DMS53 treated with DMSO at 0.1 percent for 48 hours (cell line): ENCODE measurements around the gene NDUFA12.
"Not testable (repeated sequence)": the region's sequence is repeated elsewhere in the genome, so short reads cannot be mapped to it uniquely, and the experiment has no call there.

Experiments
- DNase-seq: peaks from one replicate; lab custom pipeline; 2025; ENCODE audit not compliant: unreplicated experiment; lab: John Stamatoyannopoulos, UW

The NDUFA12 gene

DNA sequence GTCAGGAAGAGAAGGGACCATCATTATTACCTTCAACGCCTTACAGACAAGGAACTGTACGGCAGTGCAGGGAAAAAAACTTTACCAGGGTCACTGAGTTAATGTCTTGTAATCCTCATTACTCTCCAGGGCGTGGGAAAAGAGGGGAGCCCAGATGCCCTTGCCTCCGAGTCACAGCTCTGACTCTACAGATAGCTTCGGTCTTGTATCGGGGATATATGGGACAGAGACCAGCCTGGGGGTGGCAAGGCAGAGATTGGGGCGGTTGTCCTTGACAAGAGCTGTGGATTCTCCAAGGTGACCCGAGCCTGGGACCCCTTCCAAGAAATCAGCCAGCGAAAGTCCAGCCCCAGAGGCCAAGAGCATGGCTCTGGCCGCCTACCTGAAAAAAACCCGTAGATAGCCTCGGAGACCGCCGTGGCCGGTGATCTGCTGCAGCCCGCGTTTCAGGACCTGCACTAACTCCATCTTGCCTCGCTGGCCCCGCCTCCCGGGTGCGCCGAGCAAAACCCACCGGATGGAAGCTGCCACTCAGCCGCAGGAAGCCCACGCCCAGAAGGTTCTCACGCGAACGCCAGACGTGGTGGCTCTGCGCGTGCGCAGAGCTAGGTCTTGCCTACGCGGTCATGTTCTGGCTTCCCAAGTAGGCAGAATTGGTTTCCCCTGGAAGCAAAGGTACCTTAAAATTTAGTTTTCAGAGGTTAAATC, at the start of gene NDUFA12:
Gene NDUFA12, minus strand, starts transcription at position 485 of the 708 bp plus-strand sequence. Its CDS starts 17 bp downstream, at position 468.
- peak; percentile 99 for DNase-seq

DNA sequence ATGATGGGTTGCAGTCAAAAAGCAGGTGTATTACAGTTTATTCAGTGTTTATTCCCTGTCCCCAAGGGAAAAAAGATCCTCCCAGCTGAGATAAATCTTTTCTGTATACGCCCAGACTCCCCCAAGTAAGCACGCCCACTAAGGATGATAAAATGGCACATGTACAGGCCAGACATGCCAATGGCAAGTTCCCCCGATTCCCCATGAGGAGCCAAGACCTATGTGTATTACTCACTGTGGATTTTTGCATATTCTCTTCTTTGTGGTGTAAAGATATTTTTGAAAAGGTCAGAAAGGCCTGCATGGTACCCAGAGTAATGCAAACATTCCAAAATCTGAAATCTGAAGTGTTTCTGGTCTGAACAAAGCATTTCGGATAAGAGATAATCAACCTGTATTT, 47.7 kb upstream of the NDUFA12 start:
- DNase-seq, result no peak

DNA sequence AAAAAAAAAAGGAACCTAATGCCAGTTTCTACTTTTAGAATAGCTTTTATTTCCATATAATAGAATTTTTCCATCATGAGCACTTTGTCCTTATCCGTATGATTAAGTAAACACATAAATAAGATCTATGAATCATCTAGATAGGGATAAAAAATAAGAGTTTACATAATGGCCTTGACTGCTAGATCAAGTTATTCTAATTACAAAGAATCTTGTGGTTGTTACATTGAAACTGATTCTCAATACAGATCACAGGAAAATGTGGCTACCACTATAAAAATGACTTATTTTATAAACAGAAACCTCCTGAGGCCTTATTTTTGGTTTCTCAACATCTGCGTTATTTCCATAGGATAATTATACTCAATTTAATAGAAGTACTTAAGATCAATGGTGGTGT, 34.4 kb upstream of the NDUFA12 start:
- DNase-seq, result no peak

DNA sequence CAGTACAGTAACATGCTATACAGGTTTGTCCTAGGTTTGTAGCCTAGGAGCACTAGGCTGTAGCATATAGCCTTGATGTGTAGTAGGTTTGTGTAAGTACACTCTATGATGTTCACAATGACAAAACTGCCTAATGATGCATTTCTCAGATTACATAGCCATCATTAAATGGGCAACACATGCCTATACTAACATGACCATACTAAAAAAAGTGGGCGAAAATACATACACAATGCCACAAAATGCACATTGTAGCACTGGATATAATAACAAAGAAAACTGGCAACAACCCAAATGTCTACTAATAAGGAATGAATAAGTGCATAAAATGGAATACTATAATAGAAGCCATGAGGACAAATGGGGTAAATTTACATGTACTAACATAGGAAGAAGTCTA, 31.3 kb upstream of the NDUFA12 start:
- no peak for DNase-seq

DNA sequence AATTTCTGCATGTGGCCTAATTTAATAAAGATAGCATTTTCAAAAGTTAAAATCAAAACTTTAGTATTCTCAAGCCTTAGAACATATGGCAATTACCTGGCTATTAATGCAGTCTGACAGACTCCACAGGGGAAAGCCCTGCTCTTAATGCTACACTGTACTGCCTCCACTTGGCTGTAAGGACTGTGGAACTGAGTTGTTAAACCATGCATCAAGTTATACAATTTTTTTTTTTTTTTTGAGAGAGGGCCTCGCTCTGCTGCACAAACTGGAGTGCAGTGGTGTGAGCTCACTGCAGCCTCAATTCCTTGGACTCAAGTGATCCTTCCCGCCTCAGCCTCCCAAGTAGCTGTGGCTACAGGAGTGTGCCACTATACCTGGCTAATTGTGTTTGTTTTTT, 19.0 kb upstream of the NDUFA12 start:
- DNase-seq, result no peak

DNA sequence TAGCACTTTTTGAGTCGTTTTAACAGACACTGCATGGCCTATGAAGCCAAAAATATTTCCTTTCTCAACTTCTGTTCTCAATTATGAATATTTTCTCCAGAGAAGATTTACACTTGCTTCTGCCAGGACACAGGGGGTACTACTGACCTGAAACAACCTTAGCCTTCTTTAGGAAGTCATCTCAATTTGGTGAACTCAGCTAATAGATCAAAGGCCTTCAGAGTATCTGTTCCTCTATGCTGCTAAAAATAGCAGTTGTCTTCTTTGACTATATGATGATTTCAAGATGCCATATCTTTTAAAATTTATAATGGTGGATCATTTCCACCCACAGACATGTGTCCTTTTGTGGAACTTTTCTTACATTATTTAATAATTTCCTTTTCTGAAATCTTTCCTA, 14.0 kb upstream of the NDUFA12 start:
- DNase-seq, result no peak

DNA sequence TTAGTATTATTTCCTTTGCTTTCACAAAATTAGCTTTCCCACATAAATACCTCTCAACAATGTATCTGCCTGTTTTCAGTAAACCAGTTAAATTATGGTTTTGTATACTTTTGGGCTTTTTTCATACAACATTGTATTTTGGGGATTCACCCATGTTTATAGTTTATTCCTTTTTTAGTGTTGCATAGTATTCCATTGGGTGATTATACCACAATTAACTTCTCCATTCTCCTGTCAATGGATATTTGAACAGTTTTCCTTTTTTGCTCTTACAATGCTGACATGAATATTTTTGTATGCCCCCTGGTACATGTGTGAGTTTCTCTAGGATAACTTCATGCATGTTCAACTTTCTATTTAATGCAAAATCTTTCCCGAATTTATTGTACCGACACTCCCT, 12.6 kb upstream of the NDUFA12 start:
- DNase-seq, result no peak

DNA sequence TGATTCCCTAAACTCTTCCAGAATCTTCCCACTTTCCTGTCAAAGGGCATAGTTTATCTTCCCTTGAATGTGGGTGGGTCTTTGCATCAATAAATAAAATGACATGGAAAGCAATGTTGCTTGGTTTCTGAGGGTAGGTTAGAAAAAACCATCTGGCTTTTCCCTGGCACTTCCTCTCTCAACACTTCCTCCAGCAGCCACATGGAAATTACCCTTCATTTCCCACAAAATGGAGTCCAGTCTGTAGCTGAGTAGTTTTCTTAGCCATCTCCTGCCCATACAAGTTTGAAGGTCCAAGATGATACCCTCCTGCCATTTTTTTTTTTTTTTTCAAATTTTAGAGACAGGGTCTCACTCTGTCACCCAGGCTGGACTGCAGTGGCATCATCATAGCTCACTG, 11.1 kb upstream of the NDUFA12 start:
- no peak for DNase-seq

DNA sequence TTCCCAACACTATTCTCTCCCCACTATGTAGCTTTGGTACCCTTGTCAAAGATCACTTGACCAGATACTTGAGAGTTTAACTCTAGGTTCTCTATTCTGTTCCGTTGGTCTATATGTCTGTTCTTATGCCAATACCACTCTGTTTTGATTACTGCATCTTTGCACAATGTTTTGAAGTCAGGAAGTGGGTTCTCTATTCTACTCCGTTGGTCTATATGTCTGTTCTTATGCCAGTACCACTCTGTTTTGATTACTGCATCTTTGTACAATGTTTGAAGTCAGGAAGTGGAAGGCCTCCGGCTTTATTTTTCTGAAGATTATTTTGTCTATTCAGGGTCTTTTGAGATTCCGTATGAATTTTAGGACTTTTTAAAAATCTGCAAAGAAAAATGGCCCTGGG, 2.7 kb upstream of the NDUFA12 start:
- DNase-seq, result no peak

DNA sequence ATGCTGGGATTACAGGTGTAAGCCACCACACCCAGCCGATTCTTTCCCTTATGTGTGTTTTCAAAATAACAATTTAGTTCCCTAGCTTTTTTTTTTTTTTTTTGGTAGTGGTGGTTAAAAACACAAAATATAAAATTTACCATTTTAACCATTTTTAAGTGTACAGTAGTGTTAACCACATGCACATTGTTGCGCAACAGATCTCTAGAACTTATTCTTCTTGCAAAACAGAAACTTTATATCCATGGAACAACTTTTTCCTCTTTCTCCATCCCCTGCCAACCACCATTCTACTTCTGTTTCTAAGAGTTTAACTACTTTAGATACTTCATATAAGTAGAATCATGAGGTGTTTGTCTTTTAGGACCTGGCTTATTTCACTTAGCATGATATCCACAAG, 1.1 kb upstream of the NDUFA12 start:
- no peak for DNase-seq

DNA sequence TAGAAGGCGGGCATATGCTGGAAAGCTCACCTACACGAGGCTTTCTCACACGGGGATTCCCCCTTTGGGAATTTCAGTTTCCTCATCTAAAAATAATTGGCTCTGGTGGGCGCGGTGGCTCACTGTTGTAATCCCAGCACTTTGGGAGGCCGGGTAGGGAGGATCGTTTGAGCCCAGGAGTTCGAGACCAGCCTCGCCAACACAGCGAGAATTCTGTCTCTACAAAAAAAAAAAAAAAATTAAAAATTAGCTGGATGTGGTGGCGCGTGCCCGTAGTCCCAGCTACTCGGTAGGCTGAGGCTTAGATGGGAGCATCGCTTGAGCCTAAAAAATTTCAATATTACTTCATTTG, 400 bp upstream of the NDUFA12 start:
- no peak for DNase-seq

DNA sequence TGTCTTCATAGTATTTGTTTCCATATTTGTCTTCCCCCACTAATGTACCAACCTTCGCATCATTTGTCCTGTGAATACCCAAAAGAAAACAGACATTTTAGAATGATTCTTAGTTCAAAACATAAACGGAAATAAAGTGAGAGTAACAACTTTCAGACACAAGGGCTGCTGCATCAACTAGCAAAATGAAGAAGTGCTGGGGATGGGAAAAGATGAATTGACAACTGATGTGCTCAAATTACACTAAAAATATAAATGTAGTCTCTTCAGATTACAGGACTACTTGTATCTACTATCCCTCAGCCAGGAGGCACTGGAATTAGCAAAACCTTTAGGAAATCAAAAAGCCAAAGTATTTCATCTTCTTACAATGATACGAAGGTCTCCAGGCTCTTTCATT, 743 bp downstream of the NDUFA12 start:
- no peak for DNase-seq

DNA sequence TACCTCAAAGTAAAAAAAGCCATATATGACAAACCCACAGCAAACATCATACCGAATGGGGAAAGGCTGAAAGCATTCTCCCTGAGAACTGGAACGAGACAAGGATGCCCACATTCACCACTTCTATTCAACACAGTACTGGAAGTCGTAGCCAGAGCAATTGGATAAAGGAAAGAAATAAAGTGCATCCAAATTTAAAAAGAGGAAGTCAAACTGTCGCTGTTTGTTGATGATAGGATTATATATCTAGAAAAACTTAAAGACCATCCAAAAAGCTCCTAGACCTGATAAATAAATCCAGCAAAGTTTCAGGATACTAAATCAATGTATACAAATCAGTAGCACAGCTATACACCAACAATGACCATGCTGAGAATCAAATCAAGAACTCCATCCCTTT, 5.2 kb downstream of the NDUFA12 start:
- DNase-seq, result no peak

DNA sequence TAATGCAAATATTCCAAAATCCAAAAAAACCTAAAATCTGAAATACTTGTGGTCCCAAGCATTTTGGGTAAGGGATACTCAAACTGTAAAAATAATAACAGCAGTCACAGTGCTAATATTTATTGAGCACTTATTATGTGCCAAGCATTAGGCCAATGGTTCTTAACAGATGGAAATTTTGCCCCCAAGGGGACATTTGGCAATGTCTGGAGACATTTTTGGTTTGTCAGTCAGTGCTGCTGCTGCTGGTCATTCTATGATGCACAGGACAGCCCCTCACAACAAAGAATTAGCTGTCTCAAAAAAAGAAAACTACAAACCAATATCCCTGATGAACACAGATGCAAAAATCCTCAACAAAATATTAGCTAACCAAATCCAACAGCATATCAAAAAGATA, 5.8 kb downstream of the NDUFA12 start:
- DNase-seq, result no peak

DNA sequence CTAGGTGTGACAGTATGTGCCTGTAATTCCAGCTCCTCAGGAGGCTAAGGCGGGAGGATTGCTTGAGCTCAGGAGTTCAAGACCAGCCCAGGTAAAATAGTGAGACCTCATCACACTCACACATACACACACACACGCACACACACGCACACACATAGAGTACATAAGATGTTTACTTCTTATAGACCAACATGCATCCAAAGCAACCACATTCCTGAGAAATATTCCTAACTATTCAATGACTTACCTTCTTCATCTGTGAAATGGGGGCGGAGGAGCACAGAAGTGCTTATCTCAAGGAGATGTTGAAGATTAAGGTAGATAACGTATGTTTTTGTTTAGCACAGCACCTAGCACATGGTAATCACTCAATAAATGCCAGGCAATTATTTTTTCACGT, 6.4 kb downstream of the NDUFA12 start:
- no peak for DNase-seq

DNA sequence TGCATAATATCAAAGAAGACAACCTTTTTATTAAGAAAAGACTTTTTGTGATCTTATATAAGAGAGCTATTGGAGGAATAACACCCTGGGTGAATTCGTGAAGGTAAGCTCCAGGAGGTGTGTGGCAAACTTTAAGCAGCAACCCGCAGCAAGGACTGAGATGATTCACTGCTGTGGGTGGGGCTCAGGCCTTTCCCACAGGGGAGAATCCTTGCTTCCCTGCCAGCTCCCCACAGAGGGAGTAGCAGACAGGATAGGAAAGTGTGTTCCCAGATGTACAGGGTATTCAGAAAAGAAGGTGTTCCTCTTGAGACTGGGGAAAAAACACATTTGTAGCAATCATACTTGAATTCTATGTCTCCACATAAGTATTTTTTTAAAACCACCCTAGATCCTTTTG, 9.2 kb downstream of the NDUFA12 start:
- DNase-seq, result no peak

DNA sequence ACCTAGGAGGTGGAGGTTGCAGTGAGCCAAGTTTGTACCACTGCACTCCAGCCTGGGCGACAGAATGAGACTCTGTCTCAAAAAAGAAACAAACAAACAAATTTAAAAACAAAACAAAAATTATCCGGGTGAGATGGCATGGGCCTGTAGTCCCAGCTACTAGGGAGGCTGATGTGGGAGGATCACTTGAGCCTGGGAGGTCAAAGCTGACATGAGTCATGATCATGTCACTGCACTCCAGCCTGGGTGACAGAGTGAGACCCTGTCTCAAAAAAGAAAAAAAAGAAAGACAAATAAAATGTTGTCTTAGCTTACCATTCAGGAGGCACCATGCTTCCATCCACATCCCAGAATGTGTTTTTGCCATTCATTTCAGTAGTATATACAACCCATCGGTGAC, 9.6 kb downstream of the NDUFA12 start:
- DNase-seq, result not testable (repeated sequence)

DNA sequence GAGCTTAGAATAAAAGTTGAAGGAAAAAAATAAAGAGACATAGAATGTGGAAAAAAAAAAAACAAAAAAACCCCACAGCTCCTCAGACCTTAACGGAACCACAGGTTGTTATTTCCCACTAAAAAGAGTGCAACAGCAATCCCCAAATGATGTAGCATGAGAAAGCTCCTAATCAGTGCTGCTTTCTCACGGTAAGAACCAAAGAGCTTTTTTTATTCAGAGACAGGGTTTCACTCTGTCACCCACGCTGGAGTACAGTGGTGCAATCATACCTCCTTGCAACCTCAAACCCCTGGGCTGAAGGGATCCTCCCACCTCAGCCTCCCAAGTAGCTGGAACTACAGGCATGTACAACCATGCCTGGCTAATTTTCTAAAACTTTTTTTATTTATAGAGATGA, 13.3 kb downstream of the NDUFA12 start:
- no peak for DNase-seq

DNA sequence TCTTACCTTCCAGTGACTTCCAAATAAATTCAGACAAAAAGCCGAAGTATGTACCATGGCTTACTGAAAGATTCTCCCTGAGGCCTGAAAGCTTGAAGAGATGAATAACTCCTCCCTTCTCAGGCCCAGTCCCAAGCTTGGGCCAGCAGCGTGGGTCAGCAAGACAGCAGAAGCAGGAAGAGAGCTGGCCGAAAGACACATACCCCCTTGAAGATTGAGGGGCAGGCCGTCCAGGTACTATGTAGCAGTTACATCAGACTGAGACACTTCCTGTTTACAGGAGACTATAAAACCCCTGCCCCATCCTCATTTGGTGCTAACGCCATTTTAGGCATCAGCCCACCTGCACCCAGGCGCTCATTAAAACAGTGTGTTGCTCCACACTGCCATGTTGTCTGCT, 15.0 kb downstream of the NDUFA12 start:
- DNase-seq, result no peak

DNA sequence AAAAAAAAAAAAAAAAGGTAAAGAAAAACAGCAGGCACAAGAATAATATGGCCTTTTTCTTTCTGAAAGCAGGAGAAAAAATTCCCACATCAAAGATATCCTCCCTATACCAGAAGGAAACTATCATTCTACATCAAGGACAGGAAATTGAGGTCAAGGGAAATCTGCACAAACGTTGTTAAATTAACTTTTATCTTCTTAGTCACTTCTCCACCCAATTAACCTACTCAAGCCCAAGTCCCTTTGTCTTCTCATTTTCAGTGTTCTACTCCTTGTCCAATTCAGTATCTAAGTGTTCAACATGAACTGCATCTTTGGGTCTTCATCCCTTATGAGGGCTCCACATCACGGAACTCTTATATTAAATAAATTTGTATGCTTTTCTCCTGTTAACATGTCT, 15.7 kb downstream of the NDUFA12 start:
- no peak for DNase-seq

DNA sequence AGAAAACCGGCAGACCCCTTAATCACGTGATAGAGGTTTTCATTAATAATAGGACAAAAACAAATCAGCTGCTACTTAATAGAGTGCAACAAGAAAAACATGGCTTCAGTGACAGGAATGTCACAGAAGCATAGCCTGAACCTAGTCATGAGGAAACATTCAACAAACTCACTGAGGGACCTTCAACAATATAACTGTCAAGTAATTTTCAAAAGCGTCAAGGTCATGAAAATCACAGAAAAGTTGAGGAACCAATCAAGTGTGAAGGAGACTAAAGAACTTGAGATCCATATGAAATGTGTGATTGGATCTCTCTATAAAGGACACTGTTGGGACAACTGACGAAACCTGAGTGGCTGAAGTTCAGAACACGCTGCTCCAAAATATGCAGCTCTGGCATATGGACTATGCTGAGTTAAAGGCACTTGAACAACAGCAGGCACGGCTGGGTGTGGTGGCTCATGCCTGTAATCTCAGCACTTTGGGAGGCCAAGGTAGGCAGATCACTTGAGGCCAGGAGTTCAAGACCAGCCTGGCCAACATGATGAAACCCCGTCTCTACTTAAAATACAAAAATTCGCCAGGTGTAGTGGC, 16.3 kb downstream of the NDUFA12 start:
- DNase-seq, result no peak

DNA sequence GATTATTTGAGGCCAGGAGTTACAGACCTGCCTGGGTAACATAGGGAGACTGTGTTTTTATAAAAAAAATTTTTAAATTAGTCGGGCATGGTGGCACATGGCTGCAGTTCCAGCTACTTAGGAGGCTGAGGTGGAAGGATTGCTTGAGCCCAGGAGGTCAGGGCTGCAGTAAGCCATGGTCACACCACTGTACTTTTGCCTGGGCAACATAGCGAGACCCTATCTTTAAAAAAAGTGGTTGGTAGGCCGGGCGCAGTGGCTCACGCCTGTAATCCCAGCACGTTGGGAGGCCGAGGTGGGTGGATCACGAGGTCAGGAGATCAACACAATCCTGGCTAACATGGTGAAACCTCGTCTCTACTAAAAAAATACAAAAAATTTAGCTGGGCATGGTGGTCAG, 18.4 kb downstream of the NDUFA12 start:
- not testable (repeated sequence) for DNase-seq

DNA sequence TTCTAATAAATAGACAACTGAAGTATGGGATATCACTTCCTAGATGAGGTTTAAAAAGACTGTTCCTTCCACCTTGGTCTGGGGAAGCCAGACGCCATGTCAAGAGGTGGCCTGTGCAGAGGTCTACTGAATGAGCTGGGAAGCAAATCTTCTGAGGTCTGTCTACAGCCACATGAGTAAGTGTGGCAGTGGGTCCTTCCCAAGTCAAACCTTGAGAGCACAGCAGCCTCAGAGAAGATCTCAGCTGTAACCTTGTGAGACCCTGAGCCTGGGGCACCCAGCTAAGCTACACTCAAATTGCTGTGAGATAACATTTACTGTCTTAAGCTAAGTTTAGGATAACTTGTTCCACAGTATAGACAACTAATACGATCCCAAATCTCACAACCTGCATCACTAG, 20.2 kb downstream of the NDUFA12 start:
- no peak for DNase-seq
